ENCODE results near the gene SCGB3A2. TPM values are rescaled to one million over a fixed set of nuclear protein-coding genes. Genes with fewer than 3 reads are reported as not detected.

Gene SCGB3A2
- total RNA-seq = not detected

- CTCF ChIA-PET = no interaction called here
- Mint-ChIP-seq H3K4me3 (no peak within 1 kb of the TSS), H3K27me3 (peaks cover 14% of the 10 kb centered on the region), H3K36me3 (no peaks in the 10 kb centered on the region), H3K9me3 (ENCODE audit: low read depth) (no peaks in the 10 kb centered on the region), H3K4me1 (no peaks in the 10 kb centered on the region), H3K27ac (no peak within 1 kb of the TSS)
- DNase-seq (no peak), ATAC-seq (no peak)
These were observed at the start of gene SCGB3A2 for GRCh38 chr5:147878066-147878759. Gene SCGB3A2 (plus strand): TSS chr5:147878711. CDS start chr5:147878804, 93 bp downstream.

- H3K4me1 Mint-ChIP-seq = no peaks in the 10 kb centered on the region
- ATAC-seq (no peak), DNase-seq (no peak)
- CTCF ChIA-PET = interaction anchor here (1.2 to 1.6 kb wide), 2 partner anchors 9 to 202 kb away, joined by 3 read pairs; no protein-coding TSS in a partner anchor
- no peak overlapping the region for H3K4me3 Mint-ChIP-seq
- H3K9me3 Mint-ChIP-seq (ENCODE audit: low read depth) = no peaks in the 10 kb centered on the region
- peaks cover 22% of the 10 kb centered on the region for H3K27me3 Mint-ChIP-seq
- H3K36me3 Mint-ChIP-seq = no peaks in the 10 kb centered on the region
- H3K27ac Mint-ChIP-seq = no peak overlapping the region
These were observed 48.5 kb upstream of the SCGB3A2 start for GRCh38 chr5:147830035-147830434.

- DNase-seq = no peak
- H3K9me3 Mint-ChIP-seq (ENCODE audit: low read depth) = no peaks in the 10 kb centered on the region
- H3K27ac Mint-ChIP-seq = no peak within 1 kb of the TSS
- H3K27me3 Mint-ChIP-seq = peaks cover 22% of the 10 kb centered on the region
- no peak for ATAC-seq
- H3K4me1 Mint-ChIP-seq = no peaks in the 10 kb centered on the region
- H3K4me3 Mint-ChIP-seq = no peak within 1 kb of the TSS
- H3K36me3 Mint-ChIP-seq = no peaks in the 10 kb centered on the region
- CTCF ChIA-PET = no interaction called here
These were observed 47.0 kb upstream of the SCGB3A2 start, which contains the start of gene SPINK1 for GRCh38 chr5:147831465-147831864. Gene SPINK1 (minus strand): TSS chr5:147831671. CDS start chr5:147831577, 94 bp downstream.

GRCh38 chr5:147832541-147832940 lies 46.0 kb upstream of the SCGB3A2 start:
- no peak for DNase-seq
- Mint-ChIP-seq H3K4me1 (no peaks in the 10 kb centered on the region), H3K27ac (no peak overlapping the region), H3K36me3 (no peaks in the 10 kb centered on the region), H3K9me3 (ENCODE audit: low read depth) (no peaks in the 10 kb centered on the region), H3K27me3 (peaks cover 19% of the 10 kb centered on the region), H3K4me3 (no peak overlapping the region)
- no peak for ATAC-seq
- CTCF ChIA-PET = interaction anchor here (2.1 kb wide), 1 partner anchor 10 kb away, joined by 8 read pairs; no protein-coding TSS in a partner anchor

GRCh38 chr5:147835386-147835798 lies 43.1 kb upstream of the SCGB3A2 start:
- DNase-seq = no peak
- ATAC-seq = no peak
- H3K36me3 Mint-ChIP-seq = no peaks in the 10 kb centered on the region
- no peak overlapping the region for H3K27ac Mint-ChIP-seq
- no peak overlapping the region for H3K4me3 Mint-ChIP-seq
- H3K9me3 Mint-ChIP-seq (ENCODE audit: low read depth) = no peaks in the 10 kb centered on the region
- H3K4me1 Mint-ChIP-seq = no peaks in the 10 kb centered on the region
- H3K27me3 Mint-ChIP-seq = peaks cover 11% of the 10 kb centered on the region
- CTCF ChIA-PET = interaction anchor here (1.5 kb wide), 1 partner anchor 207 kb away, joined by 4 read pairs; no protein-coding TSS in a partner anchor

- no peak for DNase-seq
- H3K27ac Mint-ChIP-seq = no peak overlapping the region
- H3K4me3 Mint-ChIP-seq = no peak overlapping the region
- H3K27me3 Mint-ChIP-seq = peaks cover 8% of the 10 kb centered on the region
- CTCF ChIA-PET = interaction anchor here (1.5 kb wide), 1 partner anchor 208 kb away, joined by 4 read pairs; no protein-coding TSS in a partner anchor
- no peaks in the 10 kb centered on the region for H3K9me3 Mint-ChIP-seq (ENCODE audit: low read depth)
- no peaks in the 10 kb centered on the region for H3K36me3 Mint-ChIP-seq
- no peak for ATAC-seq
- H3K4me1 Mint-ChIP-seq = no peaks in the 10 kb centered on the region
These were observed 42.1 kb upstream of the SCGB3A2 start for GRCh38 chr5:147836439-147836838.

GRCh38 chr5:147842869-147843268 lies 35.6 kb upstream of the SCGB3A2 start:
- Mint-ChIP-seq H3K27me3 (peaks cover 12% of the 10 kb centered on the region), H3K4me1 (no peaks in the 10 kb centered on the region), H3K9me3 (ENCODE audit: low read depth) (no peaks in the 10 kb centered on the region), H3K36me3 (no peaks in the 10 kb centered on the region), H3K4me3 (no peak overlapping the region), H3K27ac (no peak overlapping the region)
- ATAC-seq = no peak
- DNase-seq = no peak
- CTCF ChIA-PET = no interaction called here

GRCh38 chr5:147844846-147845245 lies 33.7 kb upstream of the SCGB3A2 start:
- ATAC-seq (no peak), DNase-seq (no peak)
- Mint-ChIP-seq H3K4me3 (no peak overlapping the region), H3K9me3 (ENCODE audit: low read depth) (no peaks in the 10 kb centered on the region), H3K4me1 (no peaks in the 10 kb centered on the region), H3K36me3 (no peaks in the 10 kb centered on the region), H3K27me3 (peaks cover 10% of the 10 kb centered on the region), H3K27ac (no peak overlapping the region)
- CTCF ChIA-PET = interaction anchor here (1.6 kb wide), 1 partner anchor 13 kb away, joined by 5 read pairs; no protein-coding TSS in a partner anchor

- Mint-ChIP-seq H3K4me3 (no peak overlapping the region), H3K27me3 (peaks cover 10% of the 10 kb centered on the region), H3K27ac (no peak overlapping the region), H3K4me1 (no peaks in the 10 kb centered on the region), H3K36me3 (no peaks in the 10 kb centered on the region), H3K9me3 (ENCODE audit: low read depth) (no peaks in the 10 kb centered on the region)
- DNase-seq = no peak
- CTCF ChIA-PET = interaction anchor here (1.6 kb wide), 1 partner anchor 12 kb away, joined by 5 read pairs; no protein-coding TSS in a partner anchor
- ATAC-seq = no peak
These were observed 32.9 kb upstream of the SCGB3A2 start for GRCh38 chr5:147845618-147846017.

- DNase-seq = no peak
- Mint-ChIP-seq H3K4me1 (no peaks in the 10 kb centered on the region), H3K27me3 (peaks cover 15% of the 10 kb centered on the region), H3K4me3 (no peak overlapping the region), H3K9me3 (ENCODE audit: low read depth) (no peaks in the 10 kb centered on the region), H3K27ac (no peak overlapping the region), H3K36me3 (no peaks in the 10 kb centered on the region)
- CTCF ChIA-PET = no interaction called here
- no peak for ATAC-seq
These were observed 29.3 kb upstream of the SCGB3A2 start for GRCh38 chr5:147849226-147849625.

- Mint-ChIP-seq H3K4me3 (no peak overlapping the region), H3K27me3 (peaks cover 18% of the 10 kb centered on the region), H3K4me1 (no peaks in the 10 kb centered on the region), H3K27ac (no peak overlapping the region), H3K9me3 (ENCODE audit: low read depth) (no peaks in the 10 kb centered on the region), H3K36me3 (no peaks in the 10 kb centered on the region)
- CTCF ChIA-PET = interaction anchor here (1.8 kb wide), 1 partner anchor 29 kb away, joined by 4 read pairs; no protein-coding TSS in a partner anchor
- no peak for DNase-seq
- no peak for ATAC-seq
These were observed 26.9 kb upstream of the SCGB3A2 start for GRCh38 chr5:147851578-147851977.

- no peak for DNase-seq
- no peak overlapping the region for H3K4me3 Mint-ChIP-seq
- H3K9me3 Mint-ChIP-seq (ENCODE audit: low read depth) = no peaks in the 10 kb centered on the region
- CTCF ChIA-PET = interaction anchor here (1.8 kb wide), 1 partner anchor 30 kb away, joined by 4 read pairs; no protein-coding TSS in a partner anchor
- H3K4me1 Mint-ChIP-seq = no peaks in the 10 kb centered on the region
- H3K27ac Mint-ChIP-seq = no peak overlapping the region
- no peaks in the 10 kb centered on the region for H3K36me3 Mint-ChIP-seq
- H3K27me3 Mint-ChIP-seq = peaks cover 15% of the 10 kb centered on the region
- no peak for ATAC-seq
These were observed 26.1 kb upstream of the SCGB3A2 start for GRCh38 chr5:147852365-147852764.

GRCh38 chr5:147853372-147853987 lies 25.0 kb upstream of the SCGB3A2 start:
- Mint-ChIP-seq H3K4me1 (peaks cover 3% of the 10 kb centered on the region), H3K27me3 (peaks cover 21% of the 10 kb centered on the region)
- CTCF ChIA-PET = no interaction called here

GRCh38 chr5:147854331-147854730 lies 24.2 kb upstream of the SCGB3A2 start:
- Mint-ChIP-seq H3K27me3 (peaks cover 18% of the 10 kb centered on the region), H3K4me1 (peaks cover 3% of the 10 kb centered on the region), H3K9me3 (ENCODE audit: low read depth) (no peaks in the 10 kb centered on the region), H3K36me3 (no peaks in the 10 kb centered on the region), H3K27ac (no peak overlapping the region), H3K4me3 (no peak overlapping the region)
- DNase-seq (no peak), ATAC-seq (no peak)
- CTCF ChIA-PET = interaction anchor here (1.4 kb wide), 1 partner anchor 32 kb away, joined by 3 read pairs; no protein-coding TSS in a partner anchor

More at GRCh38 chr5:147853372-147853987, 25.0 kb upstream of the SCGB3A2 start:
- no peaks in the 10 kb centered on the region for H3K36me3 Mint-ChIP-seq
- DNase-seq (no peak), ATAC-seq (no peak)
- no peak overlapping the region for H3K27ac Mint-ChIP-seq
- H3K9me3 Mint-ChIP-seq (ENCODE audit: low read depth) = no peaks in the 10 kb centered on the region
- no peak overlapping the region for H3K4me3 Mint-ChIP-seq

Data from activated CD8-positive, alpha-beta memory T cell treated with anti-CD3 and anti-CD28 coated beads, Interleukin-2, amount 10 ng/mL, durations not matched to agents 7 days and 5 days (primary cell).